Stimulated activated naive B cell treated with anti-CD40 and anti-IgM and Interleukin-4, amounts not matched to agents 10 μg/mL and 1 μg/mL and 100 μg/mL, for 72 hours (primary cell): ENCODE data around the gene SIRT4.
A peak's percentile ranks its signal among the peaks of the same experiment; 100 is the strongest.

ENCODE experiments used
- ATAC-seq, 2 donors: fragments of 150-1000 bp; cut with Tn5 transposase; replicated peaks; 2 replicates each; pipeline ENCODE4 v1.10.0; 2021; ENCODE audit warnings: moderate library complexity in 1 of 2
- DNase-seq: peaks from one replicate; pipeline ENCODE4 v3.0.0; 2021
- H3K27ac Mint-ChIP-seq: one replicate; pipeline ENCODE4 v1.8.0; 2022; ENCODE audit warnings: mild to moderate bottlenecking, mixed read lengths
- H3K27me3 Mint-ChIP-seq, 2 donors: one replicate each; pipeline ENCODE4 v1.8.0; 2022; ENCODE audit warnings: mixed read lengths in 2 of 2
- H3K36me3 Mint-ChIP-seq, 2 donors: one replicate each; pipeline ENCODE4 v1.8.0; 2022; ENCODE audit warnings: mixed read lengths in 2 of 2, mild to moderate bottlenecking in 1 of 2
- H3K4me1 Mint-ChIP-seq, 2 donors: one replicate each; pipeline ENCODE4 v1.8.0; 2022; ENCODE audit warnings: mixed read lengths in 2 of 2, mild to moderate bottlenecking in 1 of 2
- H3K4me3 Mint-ChIP-seq, 2 donors: one replicate each; pipeline ENCODE4 v1.8.0; 2022; ENCODE audit warnings: mild to moderate bottlenecking in 2 of 2, mixed read lengths in 2 of 2, moderate library complexity in 1 of 2
- H3K9me3 Mint-ChIP-seq, 2 donors: one replicate each; pipeline ENCODE4 v1.8.0; 2022; ENCODE audit warnings: mixed read lengths in 2 of 2, mild to moderate bottlenecking in 1 of 2

The SIRT4 gene

DNA sequence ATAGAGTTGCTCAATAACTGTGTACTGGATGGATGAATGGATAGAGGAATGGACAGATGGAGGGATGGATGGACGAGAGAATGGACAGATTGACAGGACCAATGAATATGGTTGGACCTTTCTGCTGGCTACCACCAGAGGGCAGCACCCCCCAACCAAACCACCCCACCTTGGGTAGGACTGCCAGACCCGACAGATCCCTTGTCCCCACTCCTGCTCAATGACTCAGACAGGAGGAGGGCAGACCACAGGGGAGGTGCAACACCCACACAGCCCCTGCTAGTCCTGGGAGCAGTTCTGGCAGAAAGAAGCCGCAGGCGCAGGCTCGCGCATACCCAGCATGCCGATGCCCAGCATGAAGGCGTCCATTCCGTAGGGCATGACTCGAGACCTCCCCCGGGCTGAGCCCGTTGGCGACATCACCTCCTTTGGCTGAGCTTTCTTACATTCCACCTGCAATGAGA, 54.5 kb downstream of the SIRT4 start:
- DNase-seq (peak; percentile 56), ATAC-seq (peak; percentile 93 to 97)
- H3K36me3 Mint-ChIP-seq: no peaks in the 10 kb centered on the region
- peaks cover 2 to 3% of the 10 kb centered on the region in 2 donors for H3K4me1 Mint-ChIP-seq
- no peak overlapping the region for H3K4me3 Mint-ChIP-seq
- H3K27me3 Mint-ChIP-seq: peaks cover 46 to 61% of the 10 kb centered on the region in 2 donors
- peak overlapping the region; percentile 68 for H3K27ac Mint-ChIP-seq
- no peaks in the 10 kb centered on the region for H3K9me3 Mint-ChIP-seq

- peaks cover 7% of the 10 kb centered on the region in 2 donors for H3K4me1 Mint-ChIP-seq
- H3K4me3 Mint-ChIP-seq: no peak overlapping the region
- no peak for DNase-seq
- no peak overlapping the region for H3K27ac Mint-ChIP-seq
- H3K9me3 Mint-ChIP-seq: no peaks in the 10 kb centered on the region
- no peaks in the 10 kb centered on the region for H3K36me3 Mint-ChIP-seq
- ATAC-seq: no peak
- peaks cover 49 to 66% of the 10 kb centered on the region in 2 donors for H3K27me3 Mint-ChIP-seq
Measured at GRCh38 chr12:120357104-120357503, 55.0 kb downstream of the SIRT4 start.

- no peak for ATAC-seq
- H3K36me3 Mint-ChIP-seq: no peaks in the 10 kb centered on the region
- H3K4me3 Mint-ChIP-seq: no peak overlapping the region
- no peaks in the 10 kb centered on the region for H3K9me3 Mint-ChIP-seq
- DNase-seq: no peak
- peaks cover 9 to 11% of the 10 kb centered on the region in 2 donors for H3K4me1 Mint-ChIP-seq
- no peak overlapping the region for H3K27ac Mint-ChIP-seq
- peaks cover 58 to 72% of the 10 kb centered on the region in 2 donors for H3K27me3 Mint-ChIP-seq
Measured at GRCh38 chr12:120358412-120359100, 56.4 kb downstream of the SIRT4 start.

- ATAC-seq (no peak), DNase-seq (no peak)
- Mint-ChIP-seq H3K27ac (no peak overlapping the region), H3K27me3 (peaks cover 59 to 73% of the 10 kb centered on the region in 2 donors), H3K9me3 (no peaks in the 10 kb centered on the region), H3K4me3 (no peak overlapping the region), H3K36me3 (no peaks in the 10 kb centered on the region), H3K4me1 (peaks cover 9 to 11% of the 10 kb centered on the region in 2 donors)
Measured at GRCh38 chr12:120359128-120359527, 57.0 kb downstream of the SIRT4 start.

DNA sequence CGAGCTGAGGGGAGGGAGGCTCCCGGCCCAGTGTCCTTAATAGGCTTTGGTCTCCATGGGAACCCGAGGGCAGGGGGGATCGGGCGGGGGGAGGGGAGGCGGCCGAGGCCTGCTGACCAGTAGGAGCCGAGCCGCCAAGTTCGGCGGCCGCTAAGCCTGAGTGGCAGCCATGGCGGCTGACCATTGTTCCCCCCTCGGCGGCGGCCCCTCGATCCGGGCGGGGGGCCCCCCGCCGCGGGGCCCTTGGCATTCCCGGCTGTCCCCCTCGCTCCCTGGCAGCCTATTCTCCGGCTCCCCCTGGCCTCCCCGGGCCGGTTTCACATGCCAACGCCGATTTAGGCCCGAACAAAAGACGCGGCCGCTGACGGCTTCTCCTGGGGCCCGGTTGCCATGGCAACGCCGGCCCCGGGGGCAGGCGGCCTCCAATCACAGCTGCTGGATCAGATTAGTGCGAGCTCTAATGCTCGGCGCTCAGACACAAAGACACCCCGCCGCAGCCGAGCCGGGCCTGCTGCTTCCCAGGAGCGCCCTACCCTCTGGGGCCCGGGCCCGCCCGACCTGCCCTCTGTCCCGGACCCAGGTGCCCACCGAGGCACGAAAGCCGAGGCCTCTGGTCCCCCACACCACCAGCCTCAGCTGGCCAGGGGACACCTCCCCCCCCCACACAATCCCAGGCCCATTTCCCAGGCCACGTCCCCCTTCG, 59.5 kb downstream of the SIRT4 start:
- ATAC-seq (peak; percentile 52 to 57), DNase-seq (peak; percentile 12)
- Mint-ChIP-seq H3K4me3 (peak overlapping the region; percentile 52 to 67), H3K27me3 (peaks cover 63 to 89% of the 10 kb centered on the region in 2 donors), H3K27ac (peak overlapping the region; percentile 56), H3K4me1 (peaks cover 6 to 11% of the 10 kb centered on the region in 2 donors), H3K9me3 (no peaks in the 10 kb centered on the region), H3K36me3 (no peaks in the 10 kb centered on the region)
